HFF-Myc (cell line): Measurements from ENCODE around the gene NDUFAB1.

Experiments
- DNase-seq: peaks from one replicate; pipeline ENCODE4 v3.0.0-alpha.2; 2011; ENCODE audit warnings: low read depth; ENCODE audit errors: extremely low read depth
- H3K4me3 ChIP-seq: replicated peaks from 2 replicates; pipeline ENCODE4 v1.5.1; 2011; ENCODE audit warnings: low read depth, mild to moderate bottlenecking, control low read depth, low read length
- CTCF ChIP-seq: IDR thresholded peaks from 2 replicates; pipeline ENCODE4 v1.5.1; 2012; ENCODE audit warnings: mild to moderate bottlenecking, low read depth, low read length, control low read depth; ENCODE audit errors: missing control alignments

NDUFAB1 gene

GRCh38 chr16:23607726-23608125 is 11.6 kb upstream of the NDUFAB1 start:
- TF ChIP-seq CTCF: no peak
- DNase-seq: no peak
- H3K4me3 ChIP-seq: no peak overlapping the region

GRCh38 chr16:23597003-23597756 is 1.1 kb upstream of the NDUFAB1 start:
- no peak for DNase-seq
- H3K4me3 ChIP-seq: no peak overlapping the region
- peak; percentile 23 for TF ChIP-seq CTCF

GRCh38 chr16:23595246-23595950 is 718 bp downstream of the NDUFAB1 start:
- no peak for DNase-seq
- TF ChIP-seq CTCF: no peak
- peak overlapping the region; percentile 92 for H3K4me3 ChIP-seq

GRCh38 chr16:23594186-23594585 is 1.9 kb downstream of the NDUFAB1 start:
- no peak for TF ChIP-seq CTCF
- H3K4me3 ChIP-seq: no peak overlapping the region
- no peak for DNase-seq

- H3K4me3 ChIP-seq: no peak overlapping the region
- TF ChIP-seq CTCF: no peak
- DNase-seq: no peak
Observed at GRCh38 chr16:23590181-23590580, 5.9 kb downstream of the NDUFAB1 start.

GRCh38 chr16:23587726-23588125 is 8.4 kb downstream of the NDUFAB1 start:
- TF ChIP-seq CTCF: no peak
- no peak overlapping the region for H3K4me3 ChIP-seq
- peak; percentile 19 for DNase-seq
